ENCODE results near the gene TMEM150B. TPM values are rescaled to one million over a fixed set of nuclear protein-coding genes. Genes with fewer than 3 reads are reported as not detected.

Gene TMEM150B
- total RNA-seq, 1 experiment from 2014 or later, result not detected

- intact Hi-C loops (cut with micrococcal nuclease), result no loop called here
- peaks cover 0 to 4% of the 10 kb centered on the region in 2 experiments; a peak in 1 of 4 replicates for H3K4me1 ChIP-seq (ENCODE audit: control insufficient read depth in 1 of 2, insufficient read depth in 2 of 2, low read length in 2 of 2)
- no peaks in the 10 kb centered on the region for H3K9me2 ChIP-seq (ENCODE audit: insufficient read depth)
- no peaks in the 10 kb centered on the region for H4K20me1 ChIP-seq (ENCODE audit: insufficient read depth)
- POLR2A ChIA-PET, result no interaction called here
- H3K36me3 ChIP-seq (ENCODE audit: control insufficient read depth in 1 of 2, insufficient read depth in 2 of 2, low read length in 2 of 2), result peaks cover 13 to 19% of the 10 kb centered on the region in 2 experiments; a peak in 3 of 4 replicates
- CTCF ChIA-PET, result no interaction called here
- H3K9me3 ChIP-seq (ENCODE audit: control insufficient read depth in 1 of 2, insufficient read depth in 1 of 2, low read depth in 1 of 2, low read length in 2 of 2), result no peaks in the 10 kb centered on the region
- no peak overlapping the region for H3K4me2 ChIP-seq (ENCODE audit: low read length)
- TF ChIP-seq SIN3A (IDR thresholded peaks at IDR 0.05; ENCODE audit: low read depth) (no peak), REST (IDR thresholded peaks at IDR 0.05; ENCODE audit: low read depth) (no peak), CEBPB (IDR thresholded peaks at IDR 0.05; ENCODE audit: low read depth) (no peak), JUND (IDR thresholded peaks at IDR 0.05) (no peak), SP1 (IDR thresholded peaks at IDR 0.05; ENCODE audit: low read depth) (no peak), ELF1 (IDR thresholded peaks at IDR 0.05; ENCODE audit: borderline replicate concordance, low read depth) (no peak), FOSL1 (IDR thresholded peaks at IDR 0.05; ENCODE audit: low read depth) (no peak), CBX3 (IDR thresholded peaks at IDR 0.05; ENCODE audit: low read depth) (no peak), YY1 (IDR thresholded peaks at IDR 0.05; ENCODE audit: extremely low read depth, insufficient replicate concordance, low read depth, low read length) (no peak), POLR2AphosphoS5 (IDR thresholded peaks at IDR 0.05; ENCODE audit: low read depth, low read length) (no peak)
- TF ChIP-seq, protein P1, sequence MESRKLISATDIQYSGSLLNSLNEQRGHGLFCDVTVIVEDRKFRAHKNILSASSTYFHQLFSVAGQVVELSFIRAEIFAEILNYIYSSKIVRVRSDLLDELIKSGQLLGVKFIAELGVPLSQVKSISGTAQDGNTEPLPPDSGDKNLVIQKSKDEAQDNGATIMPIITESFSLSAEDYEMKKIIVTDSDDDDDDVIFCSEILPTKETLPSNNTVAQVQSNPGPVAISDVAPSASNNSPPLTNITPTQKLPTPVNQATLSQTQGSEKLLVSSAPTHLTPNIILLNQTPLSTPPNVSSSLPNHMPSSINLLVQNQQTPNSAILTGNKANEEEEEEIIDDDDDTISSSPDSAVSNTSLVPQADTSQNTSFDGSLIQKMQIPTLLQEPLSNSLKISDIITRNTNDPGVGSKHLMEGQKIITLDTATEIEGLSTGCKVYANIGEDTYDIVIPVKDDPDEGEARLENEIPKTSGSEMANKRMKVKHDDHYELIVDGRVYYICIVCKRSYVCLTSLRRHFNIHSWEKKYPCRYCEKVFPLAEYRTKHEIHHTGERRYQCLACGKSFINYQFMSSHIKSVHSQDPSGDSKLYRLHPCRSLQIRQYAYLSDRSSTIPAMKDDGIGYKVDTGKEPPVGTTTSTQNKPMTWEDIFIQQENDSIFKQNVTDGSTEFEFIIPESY (IDR thresholded peaks at IDR 0.05; ENCODE audit: extremely low read depth, insufficient replicate concordance, low read length), result no peak
- TF ChIP-seq, protein P2, sequence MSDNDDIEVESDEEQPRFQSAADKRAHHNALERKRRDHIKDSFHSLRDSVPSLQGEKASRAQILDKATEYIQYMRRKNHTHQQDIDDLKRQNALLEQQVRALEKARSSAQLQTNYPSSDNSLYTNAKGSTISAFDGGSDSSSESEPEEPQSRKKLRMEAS (IDR thresholded peaks at IDR 0.05), result no peak
- no peak overlapping the region for H3K9ac ChIP-seq (ENCODE audit: low read length)
- ATAC-seq (no peak), DNase-seq (ENCODE audit: low read depth, low spot score) (no peak)
- H3K4me3 ChIP-seq (replicated peaks in 1 of 2; ENCODE audit: low read depth in 1 of 2, low read length in 2 of 2), result no peak overlapping the region
- no peak overlapping the region for H2AFZ ChIP-seq (ENCODE audit: low read depth, low read length, poor library complexity, severe bottlenecking)
- no peaks in the 10 kb centered on the region for H3K79me2 ChIP-seq (ENCODE audit: insufficient read depth, low read length)
- no peaks in the 10 kb centered on the region for H3K27me3 ChIP-seq (ENCODE audit: insufficient read depth, low read length)
- BruUV-seq (replicated peaks), result no TSS peak
- RAD21 ChIA-PET (ENCODE audit: low non-redundant PET in 1 of 2, low total read pairs in 2 of 2, uncharacterized antibody in 2 of 2, unreplicated experiment in 2 of 2), result no interaction called here
- no peak overlapping the region for H3K27ac ChIP-seq (ENCODE audit: low read depth, low read length)
These were observed 18.4 kb downstream of the TMEM150B start for GRCh38 chr19:55306712-55307111.

Measured in HCT116 (cell line).